SK-N-SH (cell line): ENCODE results near the gene UFM1. TPM values are rescaled to one million over a fixed set of nuclear protein-coding genes. Genes with fewer than 3 reads are reported as not detected.

Experiments
- CTCF ChIA-PET: fragments of 300-600, 350-600 bp; formaldehyde crosslinking; extraction: SDS; loops from one replicate; lab custom pipeline; 2021; lab: Yijun Ruan, JAX
- POLR2A ChIA-PET: fragments of 350-600 bp; sonication (Branson Sonifier 250); formaldehyde crosslinking; extraction: SDS; loops from one replicate; lab custom pipeline; 2020; ENCODE audit warnings: antibody characterized with exemption, inconsistent platforms; lab: Yijun Ruan, JAX
- DNase-seq: peaks from one replicate; pipeline ENCODE4 v3.0.0; 2012
- H2AFZ ChIP-seq: fragments of 200-600 bp; sonication (generic); 2 replicates; pipeline ENCODE4 v1.8.1; 2016; ENCODE audit warnings: antibody characterized with exemption, mild to moderate bottlenecking, low read depth
- H3F3A ChIP-seq: fragments of 200-600 bp; sonication (generic); replicated peaks from 2 replicates; pipeline ENCODE3; 2016; ENCODE audit warnings: antibody characterized with exemption, mild to moderate bottlenecking; ENCODE audit not compliant: insufficient read depth
- H3K27ac ChIP-seq, 2 experiments: fragments of 200-500 bp in 1 of 2; fragments of 200-600 bp in 1 of 2; sonication (Bioruptor generic) in 1 of 2; sonication (generic), shearing (Covaris generic) in 1 of 2; 2 replicates each; pipeline versions ENCODE4 v1.5.1 to v1.6.1; 2014 to 2016; ENCODE audit warnings: low read depth in 2 of 2, inconsistent platforms in 1 of 2, low read length in 1 of 2, mild to moderate bottlenecking in 1 of 2, mixed read lengths in 1 of 2
- H3K27me3 ChIP-seq: fragments of 200-600 bp; sonication (generic), shearing (Covaris generic); 2 replicates; pipeline ENCODE4 v1.6.1; 2016; ENCODE audit warnings: mixed run types; ENCODE audit not compliant: insufficient read depth
- H3K36me3 ChIP-seq, 2 experiments: fragments of 200-500 bp in 1 of 2; fragments of 200-600 bp in 1 of 2; sonication (Bioruptor generic) in 1 of 2; sonication (generic) in 1 of 2; replicated peaks in 1 of 2; 2 replicates each; pipeline versions ENCODE3 to v1.5.1; 2014 to 2016; ENCODE audit warnings: low read length in 1 of 2, mild to moderate bottlenecking in 1 of 2; ENCODE audit not compliant: insufficient read depth in 2 of 2, control insufficient read depth in 1 of 2
- H3K4me1 ChIP-seq, 2 experiments: fragments of 200-500 bp in 1 of 2; fragments of 200-600 bp in 1 of 2; sonication (Bioruptor generic) in 1 of 2; sonication (generic), shearing (Covaris generic) in 1 of 2; 2 replicates each; pipeline versions ENCODE4 v1.5.1 to v1.6.1; 2014 to 2016; ENCODE audit warnings: low read depth in 1 of 2, low read length in 1 of 2, mixed run types in 1 of 2; ENCODE audit not compliant: insufficient read depth in 2 of 2, control insufficient read depth in 1 of 2
- H3K4me2 ChIP-seq: fragments of 200-600 bp; sonication (generic), shearing (Covaris generic); 2 replicates; pipeline ENCODE4 v1.6.1; 2017; ENCODE audit warnings: mixed run types
- H3K4me3 ChIP-seq, 2 experiments: fragments of 200-500 bp in 1 of 2; fragments of 200-600 bp in 1 of 2; sonication (Bioruptor generic) in 1 of 2; sonication (generic), shearing (Covaris generic) in 1 of 2; 2 replicates each; pipeline versions ENCODE4 v1.5.1 to v1.8.1; 2014 to 2016; ENCODE audit warnings: low read depth in 2 of 2, inconsistent platforms in 1 of 2, low read length in 1 of 2, mild to moderate bottlenecking in 1 of 2, mixed read lengths in 1 of 2, moderate library complexity in 1 of 2
- H3K79me2 ChIP-seq: fragments of 200-600 bp; sonication (generic); 2 replicates; pipeline ENCODE4 v1.8.1; 2017; ENCODE audit warnings: mild to moderate bottlenecking; ENCODE audit not compliant: insufficient read depth
- H3K9ac ChIP-seq: fragments of 200-600 bp; sonication (generic); 2 replicates; pipeline ENCODE4 v1.6.1; 2017; ENCODE audit warnings: mixed run types
- H3K9me2 ChIP-seq: fragments of 200-600 bp; sonication (generic); 2 replicates; pipeline ENCODE4 v1.6.1; 2017; ENCODE audit warnings: mixed run types
- H3K9me3 ChIP-seq: fragments of 200-600 bp; sonication (generic); 2 replicates; pipeline ENCODE4 v1.6.1; 2017; ENCODE audit warnings: mixed run types, mild to moderate bottlenecking, moderate library complexity
- H4K20me1 ChIP-seq: fragments of 200-600 bp; sonication (generic); 2 replicates; pipeline ENCODE4 v1.6.1; 2017; ENCODE audit warnings: mild to moderate bottlenecking, mixed run types; ENCODE audit not compliant: insufficient read depth
- CHD2 ChIP-seq: fragments of 150-350 bp; IDR thresholded peaks from 2 replicates; pipeline ENCODE4 v1.6.1; 2018; ENCODE audit warnings: low read length; ENCODE audit not compliant: partially characterized antibody
- ELF1 ChIP-seq: IDR thresholded peaks from 2 replicates; pipeline ENCODE4 v1.4.0; 2012
- EP300 ChIP-seq, 2 experiments: IDR thresholded peaks; 2 replicates each; pipeline versions ENCODE4 v1.4.0 to v1.6.1; 2012; ENCODE audit warnings: borderline replicate concordance in 1 of 2, low read depth in 1 of 2, low read length in 1 of 2
- FOSL2 ChIP-seq: IDR thresholded peaks from 2 replicates; pipeline ENCODE4 v1.4.0; 2012; ENCODE audit warnings: low read depth, mild to moderate bottlenecking, moderate library complexity, borderline replicate concordance
- FOXM1 ChIP-seq: IDR thresholded peaks from 2 replicates; pipeline ENCODE4 v1.4.0; 2012; ENCODE audit warnings: low read depth, mild to moderate bottlenecking
- GATA2 ChIP-seq: sonication (generic); formaldehyde crosslinking; IDR thresholded peaks from 2 replicates; pipeline ENCODE4 v1.5.0; 2020; ENCODE audit warnings: mild to moderate bottlenecking, missing genetic modification reagents
- MAX ChIP-seq: IDR thresholded peaks from 2 replicates; pipeline ENCODE4 v1.4.0; 2012; ENCODE audit warnings: low read depth
- MXI1 ChIP-seq: IDR thresholded peaks from 2 replicates; pipeline ENCODE4 v1.6.1; 2012; ENCODE audit warnings: mild to moderate bottlenecking, low read depth, low read length, improper control_type of control experiment
- NFIC ChIP-seq: IDR thresholded peaks from 2 replicates; pipeline ENCODE4 v1.4.0; 2012; ENCODE audit warnings: borderline replicate concordance
- NRF1 ChIP-seq: IDR thresholded peaks from 2 replicates; pipeline ENCODE4 v1.6.1; 2012; ENCODE audit warnings: low read depth, mild to moderate bottlenecking, low read length
- PBX3 ChIP-seq: IDR thresholded peaks from 2 replicates; pipeline ENCODE4; 2012
- POLR2AphosphoS5 ChIP-seq: IDR thresholded peaks from 2 replicates; pipeline ENCODE4 v1.6.1; 2012; ENCODE audit warnings: low read depth, low read length
- RAD21 ChIP-seq: IDR thresholded peaks from 2 replicates; pipeline ENCODE4 v1.6.1; 2012; ENCODE audit warnings: mild to moderate bottlenecking, low read length
- RCOR1 ChIP-seq: fragments of 150-350 bp; IDR thresholded peaks from 2 replicates; pipeline ENCODE4 v1.6.1; 2017; ENCODE audit warnings: antibody characterized with exemption, low read length
- RXRA ChIP-seq: IDR thresholded peaks from 2 replicates; pipeline ENCODE4 v1.4.0; 2012; ENCODE audit warnings: low read depth, mild to moderate bottlenecking, borderline replicate concordance
- TAF1 ChIP-seq: IDR thresholded peaks from 2 replicates; pipeline ENCODE4 v1.6.1; 2012; ENCODE audit warnings: low read depth, mild to moderate bottlenecking, low read length, moderate library complexity, borderline replicate concordance
- YY1 ChIP-seq: IDR thresholded peaks from 2 replicates; pipeline ENCODE4 v1.4.0; 2012; ENCODE audit warnings: low read depth, mild to moderate bottlenecking
- WGBS: methylation state at CpG from one replicate; pipeline ENCODE4 v1.1.6; 2017; ENCODE audit warnings: low lambda C conversion rate; 5-methylcytosine and 5-hydroxymethylcytosine counted together
- polyA plus RNA-seq, 3 experiments: library from polyadenylated mRNA; depleted of rRNA; stranded (reverse); fragments of >200 nt; gene quantifications; 2 replicates each; pipeline ENCODE4 v1.2.3, GENCODE V29; 2012

UFM1 gene
- polyA plus RNA-seq, 1 of the 3 experiments (the other 2 are of a cell fraction) = 17.0 TPM

GRCh38 chr13:38381890-38382289 lies 32.2 kb downstream of the UFM1 start:
- no peaks in the 10 kb centered on the region for H3K9me3 ChIP-seq
- ChIA-PET POLR2A (no interaction called here), CTCF (no interaction called here)
- no peak overlapping the region for H3K4me3 ChIP-seq
- no peak overlapping the region for H3K27ac ChIP-seq
- H2AFZ ChIP-seq = no peak overlapping the region
- H4K20me1 ChIP-seq = no peaks in the 10 kb centered on the region
- TF ChIP-seq FOXM1 (no peak), TAF1 (no peak), NFIC (no peak), EP300 (IDR thresholded peaks at IDR 0.05; ENCODE audit: borderline replicate concordance in 1 of 2, low read depth in 1 of 2, low read length in 1 of 2) (no peak), CHD2 (no peak), YY1 (no peak), RCOR1 (no peak), RAD21 (no peak), MXI1 (no peak), FOSL2 (no peak), MAX (no peak), NRF1 (no peak), POLR2AphosphoS5 (no peak), ELF1 (no peak), RXRA (no peak)
- DNase-seq = no peak
- H3K27me3 ChIP-seq = no peaks in the 10 kb centered on the region; the same call in 1 of the 2 replicates
- H3F3A ChIP-seq = no peaks in the 10 kb centered on the region
- no peaks in the 10 kb centered on the region for H3K36me3 ChIP-seq
- H3K4me2 ChIP-seq = no peak overlapping the region
- WGBS = 10% methylated on average over 4 of the region's 4 CpGs
- H3K9me2 ChIP-seq = no peaks in the 10 kb centered on the region
- H3K9ac ChIP-seq = no peak overlapping the region
- H3K4me1 ChIP-seq = no peaks in the 10 kb centered on the region
- no peaks in the 10 kb centered on the region for H3K79me2 ChIP-seq

- no peaks in the 10 kb centered on the region for H3F3A ChIP-seq
- CTCF ChIA-PET = no interaction called here
Measured at GRCh38 chr13:38382946-38383345, 33.3 kb downstream of the UFM1 start.

More at GRCh38 chr13:38382946-38383345, 33.3 kb downstream of the UFM1 start:
- H3K9ac ChIP-seq = no peak overlapping the region
- TF ChIP-seq YY1 (no peak), RXRA (no peak), PBX3 (no peak), GATA2 (CRISPR knock-in tag) (no peak), RCOR1 (no peak)
- TF ChIP-seq, all 33 proteins: peak for 0
- Histone ChIP-seq H4K20me1 (no peaks in the 10 kb centered on the region), H3K9me2 (no peaks in the 10 kb centered on the region), H3K4me2 (no peak overlapping the region), H3K36me3 (no peaks in the 10 kb centered on the region), H3K9me3 (no peaks in the 10 kb centered on the region), H3K4me1 (no peaks in the 10 kb centered on the region), H3K27ac (no peak overlapping the region), H2AFZ (no peak overlapping the region), H3K4me3 (no peak overlapping the region), H3K27me3 (no peaks in the 10 kb centered on the region; the same call in 1 of the 2 replicates), H3K79me2 (no peaks in the 10 kb centered on the region)
- POLR2A ChIA-PET = no interaction called here
- 5% methylated on average over 2 of the region's 2 CpGs for WGBS
- DNase-seq = no peak
